H1 (cell line): ENCODE data around the gene TFF2. TPM values are rescaled to one million over a fixed set of nuclear protein-coding genes. Genes with fewer than 3 reads are reported as not detected.

ENCODE experiments used
- CTCF ChIA-PET: fragments of 300-600 bp; sonication (Branson Sonifier 250); formaldehyde crosslinking; loops from one replicate; lab custom pipeline; 2021; ENCODE audit not compliant: partially characterized antibody; lab: Charles Lee
- POLR2A ChIA-PET: fragments of 300-600 bp; sonication (Branson Sonifier 250); formaldehyde crosslinking; loops from one replicate; lab custom pipeline; 2021; ENCODE audit warnings: inconsistent platforms; ENCODE audit not compliant: partially characterized antibody; lab: Charles Lee
- DNase-seq, 2 experiments: peaks; one replicate each; pipeline versions ENCODE4 v3.0.0 to v3.0.0-alpha.2; 2010 to 2022; ENCODE audit warnings: low spot score in 2 of 2, low read depth in 1 of 2, mixed read lengths in 1 of 2
- FAIRE-seq: peaks from 2 replicates; lab custom pipeline; 2011; peaks lifted over from hg19 to GRCh38; lab: Jason Lieb, UNC
- H2AFZ ChIP-seq: 2 replicates; pipeline ENCODE4 v1.8.1; 2012; ENCODE audit warnings: low read length, inconsistent platforms
- H2AK5ac ChIP-seq: 2 replicates; pipeline ENCODE4 v1.6.1; 2013; ENCODE audit warnings: low read depth, low read length
- H2BK120ac ChIP-seq: replicated peaks from 2 replicates; pipeline ENCODE3; 2013; ENCODE audit warnings: low read depth, low read length, inconsistent platforms
- H2BK12ac ChIP-seq: 2 replicates; pipeline ENCODE4 v1.6.1; 2013; ENCODE audit warnings: low read depth, low read length
- H2BK15ac ChIP-seq: 2 replicates; pipeline ENCODE4 v1.6.1; 2013; ENCODE audit warnings: low read length
- H2BK20ac ChIP-seq: 2 replicates; pipeline ENCODE4 v1.6.1; 2013; ENCODE audit warnings: low read length
- H2BK5ac ChIP-seq: 2 replicates; pipeline ENCODE4 v1.6.1; 2013; ENCODE audit warnings: low read depth, low read length
- H3K14ac ChIP-seq: 2 replicates; pipeline ENCODE4 v1.6.1; 2013; ENCODE audit warnings: inconsistent platforms; ENCODE audit not compliant: insufficient read length
- H3K18ac ChIP-seq: 2 replicates; pipeline ENCODE4 v1.6.1; 2013; ENCODE audit warnings: low read length; ENCODE audit errors: extremely low read depth
- H3K23ac ChIP-seq: 2 replicates; pipeline ENCODE4 v1.6.1; 2013; ENCODE audit warnings: inconsistent platforms; ENCODE audit not compliant: insufficient read length
- H3K23me2 ChIP-seq: 2 replicates; pipeline ENCODE4 v1.6.1; 2013; ENCODE audit warnings: low read depth, low read length
- H3K27ac ChIP-seq: 2 replicates; pipeline ENCODE4 v1.6.1; 2011; ENCODE audit warnings: low read depth, low read length, inconsistent platforms
- H3K27me3 ChIP-seq, 4 experiments: replicated peaks in 1 of 4; 1 replicate in 1 of 4; 2 replicates in 3 of 4; pipeline versions ENCODE4 v1.6.1 to v1.8.1; 2011 to 2013; ENCODE audit warnings: low read length in 3 of 4, mild to moderate bottlenecking in 3 of 4, inconsistent platforms in 2 of 4, mixed read lengths in 2 of 4, moderate library complexity in 1 of 4; ENCODE audit not compliant: control insufficient read depth in 3 of 4, insufficient read depth in 3 of 4; ENCODE audit errors: extremely low read depth in 1 of 4
- H3K36me3 ChIP-seq, 4 experiments: 2 replicates each; pipeline versions ENCODE4 v1.6.1 to v1.8.1; 2011 to 2013; ENCODE audit warnings: mild to moderate bottlenecking in 4 of 4, low read length in 3 of 4, moderate library complexity in 2 of 4, control low read depth in 1 of 4, inconsistent platforms in 1 of 4; ENCODE audit not compliant: insufficient read depth in 4 of 4, control insufficient read depth in 2 of 4
- H3K4ac ChIP-seq: replicated peaks from 2 replicates; pipeline ENCODE3; 2013; ENCODE audit warnings: low read length, low read depth, mixed read lengths, inconsistent platforms; ENCODE audit not compliant: insufficient read length
- H3K4me1 ChIP-seq, 4 experiments: replicated peaks in 1 of 4; 1 replicate in 1 of 4; 2 replicates in 3 of 4; pipeline versions ENCODE4 v1.6.1 to v1.8.1; 2011 to 2013; ENCODE audit warnings: low read length in 3 of 4, inconsistent platforms in 2 of 4, mixed read lengths in 1 of 4; ENCODE audit not compliant: insufficient read depth in 4 of 4, control insufficient read depth in 3 of 4
- H3K4me2 ChIP-seq, 2 experiments: 2 replicates each; pipeline versions ENCODE4 v1.6.1 to v1.8.1; 2011 to 2013; ENCODE audit warnings: low read depth in 2 of 2, low read length in 2 of 2, control low read depth in 1 of 2, inconsistent platforms in 1 of 2, mild to moderate bottlenecking in 1 of 2; ENCODE audit not compliant: insufficient read depth in 1 of 2
- H3K4me3 ChIP-seq, 4 experiments: fragments of 200-600, 300-600 bp in 1 of 4; sonication (generic), shearing (Covaris generic), sonication (Bioruptor Twin) in 1 of 4; 2 replicates each; pipeline versions ENCODE4 v1.5.1 to v1.8.1; 2011 to 2016; ENCODE audit warnings: low read length in 4 of 4, low read depth in 3 of 4, control low read depth in 2 of 4, inconsistent platforms in 2 of 4, mild to moderate bottlenecking in 2 of 4, mixed read lengths in 1 of 4, moderate library complexity in 1 of 4; ENCODE audit not compliant: insufficient read depth in 2 of 4; ENCODE audit errors: extremely low read depth in 1 of 4
- H3K56ac ChIP-seq: replicated peaks from 2 replicates; pipeline ENCODE3; 2013; ENCODE audit warnings: low read depth, mild to moderate bottlenecking, mixed read lengths, low read length, inconsistent platforms; ENCODE audit not compliant: insufficient read length
- H3K79me1 ChIP-seq: 2 replicates; pipeline ENCODE4 v1.6.1; 2013; ENCODE audit warnings: low read depth, low read length, control low read depth
- H3K79me2 ChIP-seq, 2 experiments: 2 replicates each; pipeline versions ENCODE4 v1.6.1 to v1.8.1; 2012 to 2013; ENCODE audit warnings: low read length in 2 of 2, mild to moderate bottlenecking in 2 of 2, inconsistent platforms in 1 of 2; ENCODE audit not compliant: insufficient read depth in 2 of 2, control insufficient read depth in 1 of 2
- H3K9ac ChIP-seq, 4 experiments: replicated peaks in 1 of 4; 1 replicate in 1 of 4; 2 replicates in 3 of 4; pipeline versions ENCODE4 v1.6.1 to v1.8.1; 2011 to 2013; ENCODE audit warnings: low read depth in 3 of 4, low read length in 3 of 4, control low read depth in 2 of 4, mild to moderate bottlenecking in 2 of 4, moderate library complexity in 2 of 4, inconsistent platforms in 1 of 4; ENCODE audit errors: extremely low read depth in 1 of 4
- H3K9me3 ChIP-seq, 2 experiments: 2 replicates each; pipeline versions ENCODE4 v1.6.1 to v1.8.1; 2012 to 2013; ENCODE audit warnings: mild to moderate bottlenecking in 2 of 2, moderate library complexity in 2 of 2, control low read depth in 1 of 2, inconsistent platforms in 1 of 2, low read depth in 1 of 2, low read length in 1 of 2, mixed read lengths in 1 of 2; ENCODE audit not compliant: insufficient read depth in 2 of 2
- H4K20me1 ChIP-seq, 2 experiments: replicated peaks in 1 of 2; 2 replicates each; pipeline versions ENCODE3 to v1.8.1; 2011 to 2013; ENCODE audit warnings: inconsistent platforms in 2 of 2, low read length in 2 of 2, mild to moderate bottlenecking in 1 of 2; ENCODE audit not compliant: insufficient read depth in 2 of 2, control insufficient read depth in 1 of 2
- H4K5ac ChIP-seq: 2 replicates; pipeline ENCODE4 v1.6.1; 2013; ENCODE audit warnings: low read length, low read depth, mixed read lengths, inconsistent platforms; ENCODE audit not compliant: insufficient read length
- H4K8ac ChIP-seq: 2 replicates; pipeline ENCODE4 v1.8.0; 2013; ENCODE audit warnings: mild to moderate bottlenecking, moderate library complexity, low read length, inconsistent platforms; ENCODE audit not compliant: insufficient read depth; ENCODE audit errors: extremely low read depth
- H4K91ac ChIP-seq: replicated peaks from 2 replicates; pipeline ENCODE3; 2013; ENCODE audit warnings: low read length, mixed read lengths, inconsistent platforms; ENCODE audit not compliant: insufficient read length
- CBX5 ChIP-seq: fragments of 300-800, 300-1000 bp; sonication (generic); IDR thresholded peaks from 2 replicates; pipeline ENCODE4 v1.7.1; 2016; ENCODE audit warnings: antibody characterized with exemption, low read length, low read depth
- NRF1 ChIP-seq: IDR thresholded peaks from 2 replicates; pipeline ENCODE4 v1.6.1; 2011; ENCODE audit warnings: mild to moderate bottlenecking, low read depth, low read length, improper control_type of control experiment
- RAD21 ChIP-seq, 2 experiments: IDR thresholded peaks in 1 of 2; conservative IDR thresholded peaks in 1 of 2; 2 replicates each; pipeline ENCODE4 v1.6.1; 2011; ENCODE audit warnings: low read depth in 2 of 2, low read length in 2 of 2, improper control_type of control experiment in 1 of 2, inconsistent platforms in 1 of 2, mild to moderate bottlenecking in 1 of 2, moderate library complexity in 1 of 2
- RXRA ChIP-seq: IDR thresholded peaks from 2 replicates; pipeline ENCODE4 v1.6.1; 2011; ENCODE audit warnings: low read depth, mild to moderate bottlenecking, low read length, moderate library complexity; ENCODE audit not compliant: insufficient read depth
- SIX5 ChIP-seq: IDR thresholded peaks from 2 replicates; pipeline ENCODE4 v1.6.1; 2011; ENCODE audit warnings: mild to moderate bottlenecking, low read depth, low read length
- SRF ChIP-seq: IDR thresholded peaks from 2 replicates; pipeline ENCODE4 v1.6.1; 2011; ENCODE audit warnings: mild to moderate bottlenecking, low read depth, low read length, moderate library complexity
- SUZ12 ChIP-seq: fragments of 200-600 bp; sonication (generic); IDR thresholded peaks from 2 replicates; pipeline ENCODE4 v1.6.1; 2012; ENCODE audit warnings: mild to moderate bottlenecking, inconsistent platforms, low read length, moderate library complexity, mixed read lengths
- WGBS, 2 experiments: shearing (Covaris generic) in 1 of 2; methylation state at CpG; one replicate each; pipeline versions ENCODE4 v1.1.6 to v1.1.7; 2013 to 2015; ENCODE audit warnings: low lambda C conversion rate in 2 of 2, mixed read lengths in 2 of 2, inconsistent platforms in 1 of 2, low coverage in 1 of 2, missing lambda C conversion rate in 1 of 2; ENCODE audit not compliant: insufficient replicate concordance in 2 of 2, insufficient coverage in 1 of 2, insufficient read length in 1 of 2; ENCODE audit errors: extremely low coverage in 1 of 2, missing lambda C conversion rate in 1 of 2; 5-methylcytosine and 5-hydroxymethylcytosine counted together
- polyA plus RNA-seq, 7 experiments: library from polyadenylated mRNA; depleted of rRNA in 3 of 7; stranded (reverse) in 5 of 7; unstranded in 2 of 7; fragments of >200 nt in 5 of 7; fragments of 200-250 nt in 2 of 7; gene quantifications; 1 replicate in 5 of 7; 2 replicates in 1 of 7; 4 replicates in 1 of 7; pipeline versions ENCODE4 v1.2.1 to v1.2.3, GENCODE V29; 2011 to 2013; ENCODE audit warnings: missing spikeins in 2 of 7, mixed read lengths in 2 of 7
- total RNA-seq: library from RNA; stranded (reverse); fragmentation: NEBNext Ultra II Directional; extraction: Animal tissue kit (Norgen Biotek cat#: 25700); gene quantifications from 2 replicates; pipeline ENCODE4 v1.2.1, GENCODE V29; 2021
- TF ChIP-seq, protein P1 (sequence below), 3 experiments: IDR thresholded peaks; 1 replicate in 2 of 3; 2 replicates in 1 of 3; pipeline versions ENCODE4 v1.5.1 to v1.6.1; 2011; ENCODE audit warnings: low read length in 3 of 3, mild to moderate bottlenecking in 3 of 3, inconsistent platforms in 2 of 3, low read depth in 1 of 3, moderate library complexity in 1 of 3; ENCODE audit not compliant: insufficient read depth in 1 of 3; ENCODE audit errors: control extremely low read depth in 1 of 3

Gene TFF2
- total and polyA plus RNA-seq, 2 of the 8 experiments (the other 6 are each of a cell fraction or from before 2014, with no cell fraction given): not detected

DNA sequence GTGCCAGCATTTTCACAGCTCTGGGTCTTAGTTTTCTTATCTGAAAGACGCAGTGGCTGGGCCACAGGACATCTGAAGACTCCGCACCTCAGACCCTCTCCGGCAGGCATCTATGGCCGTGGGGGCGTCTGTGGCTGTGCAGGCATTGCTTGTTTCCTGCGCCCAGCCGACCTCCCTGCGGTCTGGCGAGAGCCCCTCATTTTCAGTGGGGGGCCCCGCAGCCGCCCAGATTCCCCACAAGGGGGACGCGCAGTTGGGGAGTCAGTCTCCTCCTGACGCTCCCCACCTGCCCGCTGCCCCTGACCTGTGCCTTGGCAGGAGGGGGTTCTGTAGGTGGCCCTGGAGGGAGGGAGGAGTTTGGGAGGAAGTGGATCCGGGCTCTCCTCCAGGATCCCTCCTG lies 19.0 kb upstream of the TFF2 start:
- H2BK120ac ChIP-seq: no peak overlapping the region
- no peak overlapping the region; the same call in 1 of the 2 replicates for H2BK15ac ChIP-seq
- H3K23ac ChIP-seq: no peak overlapping the region
- TF ChIP-seq RAD21 (IDR thresholded peaks at IDR 0.05 in 1 of 2, conservative IDR thresholded peaks at IDR 0.05 in 1 of 2; ENCODE audit: low read depth in 2 of 2, low read length in 2 of 2): peak; percentile 21 to 40
- no peak for TF ChIP-seq CBX5
- no peak for TF ChIP-seq SUZ12
- TF ChIP-seq SRF: no peak
- no peak for TF ChIP-seq NRF1
- no peak for TF ChIP-seq RXRA
- TF ChIP-seq, protein P1, sequence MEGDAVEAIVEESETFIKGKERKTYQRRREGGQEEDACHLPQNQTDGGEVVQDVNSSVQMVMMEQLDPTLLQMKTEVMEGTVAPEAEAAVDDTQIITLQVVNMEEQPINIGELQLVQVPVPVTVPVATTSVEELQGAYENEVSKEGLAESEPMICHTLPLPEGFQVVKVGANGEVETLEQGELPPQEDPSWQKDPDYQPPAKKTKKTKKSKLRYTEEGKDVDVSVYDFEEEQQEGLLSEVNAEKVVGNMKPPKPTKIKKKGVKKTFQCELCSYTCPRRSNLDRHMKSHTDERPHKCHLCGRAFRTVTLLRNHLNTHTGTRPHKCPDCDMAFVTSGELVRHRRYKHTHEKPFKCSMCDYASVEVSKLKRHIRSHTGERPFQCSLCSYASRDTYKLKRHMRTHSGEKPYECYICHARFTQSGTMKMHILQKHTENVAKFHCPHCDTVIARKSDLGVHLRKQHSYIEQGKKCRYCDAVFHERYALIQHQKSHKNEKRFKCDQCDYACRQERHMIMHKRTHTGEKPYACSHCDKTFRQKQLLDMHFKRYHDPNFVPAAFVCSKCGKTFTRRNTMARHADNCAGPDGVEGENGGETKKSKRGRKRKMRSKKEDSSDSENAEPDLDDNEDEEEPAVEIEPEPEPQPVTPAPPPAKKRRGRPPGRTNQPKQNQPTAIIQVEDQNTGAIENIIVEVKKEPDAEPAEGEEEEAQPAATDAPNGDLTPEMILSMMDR (IDR thresholded peaks at IDR 0.05; ENCODE audit: control extremely low read depth in 1 of 3, insufficient read depth in 1 of 3, low read depth in 1 of 3, low read length in 3 of 3): peak; percentile 30 to 37 (median 33)
- TF ChIP-seq SIX5: no peak
- H3K9me3 ChIP-seq: no peaks in the 10 kb centered on the region
- DNase-seq (peak in 1 of 2 experiments; percentile 71), FAIRE-seq (no peak)
- no peak overlapping the region for H3K18ac ChIP-seq
- no peak overlapping the region for H2AFZ ChIP-seq
- H3K4ac ChIP-seq: no peak overlapping the region
- no peak overlapping the region for H3K4me2 ChIP-seq
- peak overlapping the region; percentile 31; the same call in 1 of the 2 replicates for H4K8ac ChIP-seq
- no peak overlapping the region for H4K91ac ChIP-seq
- POLR2A ChIA-PET: no interaction called here
- no peak overlapping the region for H2AK5ac ChIP-seq
- no peaks in the 10 kb centered on the region for H3K36me3 ChIP-seq
- no peak overlapping the region for H3K27ac ChIP-seq
- no peak overlapping the region for H2BK20ac ChIP-seq
- H3K79me2 ChIP-seq: no peaks in the 10 kb centered on the region
- H4K5ac ChIP-seq: no peak overlapping the region
- H3K14ac ChIP-seq: no peak overlapping the region
- no peak overlapping the region for H2BK5ac ChIP-seq
- no peak overlapping the region for H3K56ac ChIP-seq
- peaks cover 0 to 2% (median 0%) of the 10 kb centered on the region in 4 experiments; a peak in 1 of 7 replicates for H3K27me3 ChIP-seq
- no peaks in the 10 kb centered on the region for H4K20me1 ChIP-seq
- no peaks in the 10 kb centered on the region for H3K23me2 ChIP-seq
- peaks cover 0 to under 1% (median 0%) of the 10 kb centered on the region in 4 experiments; a peak in 4 of 7 replicates for H3K4me1 ChIP-seq
- no peak overlapping the region for H3K9ac ChIP-seq
- no peak overlapping the region for H3K4me3 ChIP-seq
- CTCF ChIA-PET: interaction anchor here (0.8 to 3.5 kb wide), 5 partner anchors 9 to 32 kb away, joined by 3 to 20 read pairs (median 6); no protein-coding TSS in a partner anchor
- H2BK12ac ChIP-seq: no peak overlapping the region
- 83% methylated on average over 15 of the region's 16 CpGs; no CpG with 5 or more reads in 1 of the 2 experiments for WGBS, 2 experiments
- H3K79me1 ChIP-seq: no peaks in the 10 kb centered on the region
